Muscle of arm (tissue), 14 donors: ENCODE results near the gene TSEN34. TPM values are rescaled to one million over a fixed set of nuclear protein-coding genes. Genes with fewer than 3 reads are reported as not detected.

Experiments
- DNase-seq: peaks from one replicate; pipeline ENCODE4 v3.0.0-alpha.2; 2013
- long read RNA-seq, 11 donors: transcript quantifications; one replicate each; lab custom pipeline, GENCODE V29; 2026
- polyA plus RNA-seq, 12 donors: library from polyadenylated mRNA; unstranded; fragments of 120-200 nt; gene quantifications; one replicate each; pipeline ENCODE4 v1.2.1, GENCODE V29; 2013; ENCODE audit not compliant: insufficient read length in 12 of 12

TSEN34 gene
- polyA plus RNA-seq: 10 to 100 TPM in 11 of 12 donors, not detected in 1; 21.8 to 51.7 (median 29.9) TPM
- long read RNA-seq, donor 1, transcript TSEN34-201 (5 exons, 2,294 nt): minor isoform, 16 of 58 reads
- long read RNA-seq, donor 1, transcript TSEN34-203 (4 exons, 1,349 nt): major isoform, 29 of 58 reads
- long read RNA-seq, donor 1, partial matches to known transcripts: 8 of 58 reads
- long read RNA-seq, donor 1, other reads (novel, unspliced or antisense): 0 of 58 reads
- long read RNA-seq, donor 2, transcript TSEN34-201 (5 exons, 2,294 nt): major isoform, 11 of 38 reads
- long read RNA-seq, donor 2, transcript TSEN34-203 (4 exons, 1,349 nt): major isoform, 11 of 38 reads
- long read RNA-seq, donor 2, partial matches to known transcripts: 13 of 38 reads
- long read RNA-seq, donor 2, other reads (novel, unspliced or antisense): 0 of 38 reads
- long read RNA-seq, donor 3, partial matches to known transcripts: 0 of 8 reads
- long read RNA-seq, donor 3, other reads (novel, unspliced or antisense): 0 of 8 reads
- long read RNA-seq, donor 4, transcript TSEN34-203 (4 exons, 1,349 nt): major isoform, 9 of 13 reads
- long read RNA-seq, donor 4, partial matches to known transcripts: 0 of 13 reads
- long read RNA-seq, donor 4, other reads (novel, unspliced or antisense): 0 of 13 reads
- long read RNA-seq, donor 5, transcript TSEN34-203 (4 exons, 1,349 nt): major isoform, 16 of 29 reads
- long read RNA-seq, donor 5, transcript TSEN34-201 (5 exons, 2,294 nt): minor isoform, 11 of 29 reads
- long read RNA-seq, donor 5, partial matches to known transcripts: 0 of 29 reads
- long read RNA-seq, donor 5, other reads (novel, unspliced or antisense): 0 of 29 reads
- long read RNA-seq, donor 6, transcript TSEN34-203 (4 exons, 1,349 nt): major isoform, 7 of 13 reads
- long read RNA-seq, donor 6, partial matches to known transcripts: 0 of 13 reads
- long read RNA-seq, donor 6, other reads (novel, unspliced or antisense): 0 of 13 reads
- long read RNA-seq, donor 7, transcript TSEN34-203 (4 exons, 1,349 nt): major isoform, 9 of 14 reads
- long read RNA-seq, donor 7, partial matches to known transcripts: 0 of 14 reads
- long read RNA-seq, donor 7, other reads (novel, unspliced or antisense): 0 of 14 reads
- long read RNA-seq, donor 8, transcript TSEN34-203 (4 exons, 1,349 nt): major isoform, 8 of 22 reads
- long read RNA-seq, donor 8, transcript TSEN34-201 (5 exons, 2,294 nt): minor isoform, 6 of 22 reads
- long read RNA-seq, donor 8, partial matches to known transcripts: 5 of 22 reads
- long read RNA-seq, donor 8, other reads (novel, unspliced or antisense): 0 of 22 reads
- long read RNA-seq, donor 9, transcript TSEN34-203 (4 exons, 1,349 nt): major isoform, 9 of 18 reads
- long read RNA-seq, donor 9, partial matches to known transcripts: 5 of 18 reads
- long read RNA-seq, donor 9, other reads (novel, unspliced or antisense): 0 of 18 reads
- long read RNA-seq, donor 10, transcript TSEN34-201 (5 exons, 2,294 nt): minor isoform, 8 of 26 reads
- long read RNA-seq, donor 10, transcript TSEN34-203 (4 exons, 1,349 nt): major isoform, 18 of 26 reads
- long read RNA-seq, donor 10, partial matches to known transcripts: 0 of 26 reads
- long read RNA-seq, donor 10, other reads (novel, unspliced or antisense): 0 of 26 reads
- long read RNA-seq, donor 11, transcript TSEN34-203 (4 exons, 1,349 nt): major isoform, 22 of 25 reads
- long read RNA-seq, donor 11, partial matches to known transcripts: 0 of 25 reads
- long read RNA-seq, donor 11, other reads (novel, unspliced or antisense): 0 of 25 reads

- peak; percentile 55 for DNase-seq
Observed at GRCh38 chr19:54191011-54191810, at the start of gene TSEN34. Gene TSEN34, plus strand, starts transcription at chr19:54191308. Its CDS starts 57 bp downstream, at chr19:54191365.

GRCh38 chr19:54141356-54141755, 49.8 kb upstream of the TSEN34 start:
- DNase-seq: no peak

- DNase-seq: no peak
Observed at GRCh38 chr19:54142166-54142780, 48.8 kb upstream of the TSEN34 start.

GRCh38 chr19:54145541-54146158, 45.5 kb upstream of the TSEN34 start:
- no peak for DNase-seq

GRCh38 chr19:54147676-54148075, 43.4 kb upstream of the TSEN34 start:
- DNase-seq: no peak

- no peak for DNase-seq
Observed at GRCh38 chr19:54148158-54148557, 43.0 kb upstream of the TSEN34 start.

- no peak for DNase-seq
Observed at GRCh38 chr19:54149021-54149812, 41.9 kb upstream of the TSEN34 start.

GRCh38 chr19:54151362-54152035, 39.6 kb upstream of the TSEN34 start:
- DNase-seq: no peak

GRCh38 chr19:54152267-54152666, 38.8 kb upstream of the TSEN34 start:
- DNase-seq: no peak

- no peak for DNase-seq
Observed at GRCh38 chr19:54152878-54153524, 38.1 kb upstream of the TSEN34 start.

- no peak for DNase-seq
Observed at GRCh38 chr19:54153731-54154326, 37.3 kb upstream of the TSEN34 start.

- DNase-seq: no peak
Observed at GRCh38 chr19:54154603-54155345, 36.3 kb upstream of the TSEN34 start.

GRCh38 chr19:54155694-54156093, 35.4 kb upstream of the TSEN34 start:
- DNase-seq: no peak

GRCh38 chr19:54156490-54156889, 34.6 kb upstream of the TSEN34 start:
- DNase-seq: no peak

- no peak for DNase-seq
Observed at GRCh38 chr19:54156953-54157352, 34.2 kb upstream of the TSEN34 start.
